Loucy (cell line): ENCODE measurements around the gene TIMM29.

Experiments used
- H2AFZ ChIP-seq: fragments of 200-600 bp; sonication (generic); 2 replicates; pipeline ENCODE4 v1.6.0; 2016; ENCODE audit warnings: antibody characterized with exemption, mild to moderate bottlenecking, low read length, moderate library complexity
- H3F3A ChIP-seq: fragments of 200-600 bp; 2 replicates; pipeline ENCODE4 v1.6.0; 2016; ENCODE audit warnings: antibody characterized with exemption, low read depth, mild to moderate bottlenecking
- H3K27me3 ChIP-seq: fragments of 200-600 bp; sonication (generic); 2 replicates; pipeline ENCODE4 v1.6.1; 2014; ENCODE audit warnings: low read length, mild to moderate bottlenecking; ENCODE audit not compliant: insufficient read depth, poor library complexity, severe bottlenecking
- H3K36me3 ChIP-seq: fragments of 200-600 bp; sonication (generic); 2 replicates; pipeline ENCODE4 v1.6.1; 2016; ENCODE audit warnings: low read length; ENCODE audit not compliant: insufficient read depth
- H3K4me1 ChIP-seq: fragments of 200-600 bp; sonication (generic); 2 replicates; pipeline ENCODE4 v1.5.1; 2014; ENCODE audit warnings: low read length, mild to moderate bottlenecking; ENCODE audit not compliant: insufficient read depth, poor library complexity, severe bottlenecking
- H3K4me2 ChIP-seq: fragments of 200-600 bp; sonication (generic); 2 replicates; pipeline ENCODE4 v1.6.0; 2014; ENCODE audit warnings: antibody characterized with exemption, low read length, low read depth, mild to moderate bottlenecking; ENCODE audit not compliant: poor library complexity, severe bottlenecking
- H3K4me3 ChIP-seq: fragments of 200-600 bp; sonication (generic); 2 replicates; pipeline ENCODE4 v1.5.1; 2014; ENCODE audit warnings: low read length, mild to moderate bottlenecking, mixed read lengths; ENCODE audit not compliant: poor library complexity, severe bottlenecking
- H3K79me2 ChIP-seq: fragments of 200-600 bp; sonication (generic); 2 replicates; pipeline ENCODE4 v1.6.1; 2014; ENCODE audit warnings: low read length; ENCODE audit not compliant: insufficient read depth
- H3K9ac ChIP-seq: fragments of 200-600 bp; sonication (generic); 2 replicates; pipeline ENCODE4 v1.6.0; 2014; ENCODE audit warnings: mild to moderate bottlenecking, low read depth, low read length, moderate library complexity; ENCODE audit not compliant: poor library complexity, severe bottlenecking
- H3K9me2 ChIP-seq: fragments of 200-600 bp; sonication (generic); replicated peaks from 2 replicates; pipeline ENCODE4 v1.6.1; 2016; ENCODE audit warnings: low read depth, low read length, mixed read lengths
- H3K9me3 ChIP-seq: fragments of 200-600 bp; sonication (generic); 2 replicates; pipeline ENCODE4 v1.6.1; 2014; ENCODE audit warnings: mild to moderate bottlenecking, antibody characterized with exemption, low read length, low read depth; ENCODE audit not compliant: insufficient read depth
- H4K20me1 ChIP-seq: fragments of 200-600 bp; sonication (generic); 2 replicates; pipeline ENCODE4 v1.6.0; 2014; ENCODE audit warnings: antibody characterized with exemption, low read length, mild to moderate bottlenecking; ENCODE audit not compliant: insufficient read depth, poor library complexity, severe bottlenecking
- CTCF ChIP-seq: fragments of 200-600 bp; sonication (generic); conservative IDR thresholded peaks from 2 replicates; pipeline ENCODE4 v1.5.1; 2014; ENCODE audit warnings: mild to moderate bottlenecking, antibody characterized with exemption, low read length
- EZH2phosphoT487 ChIP-seq: fragments of 200-600 bp; IDR thresholded peaks from 2 replicates; pipeline ENCODE4 v1.6.1; 2018; ENCODE audit warnings: antibody characterized with exemption, mild to moderate bottlenecking, moderate library complexity, borderline replicate concordance

Gene TIMM29

GRCh38 chr19:10895920-10896319 lies 32.7 kb upstream of the TIMM29 start:
- Histone ChIP-seq H3K36me3 (no peaks in the 10 kb centered on the region), H2AFZ (no peak overlapping the region), H3K9ac (no peak overlapping the region), H3F3A (no peaks in the 10 kb centered on the region), H4K20me1 (peaks cover 9% of the 10 kb centered on the region), H3K27me3 (no peaks in the 10 kb centered on the region), H3K9me2 (no peaks in the 10 kb centered on the region), H3K4me3 (no peak overlapping the region), H3K4me2 (no peak overlapping the region), H3K9me3 (no peaks in the 10 kb centered on the region), H3K4me1 (no peaks in the 10 kb centered on the region), H3K79me2 (peaks cover 31% of the 10 kb centered on the region; the same call in 1 of the 2 replicates)
- TF ChIP-seq EZH2phosphoT487 (no peak), CTCF (no peak)

- H3K9me2 ChIP-seq = no peaks in the 10 kb centered on the region
- H3F3A ChIP-seq = no peaks in the 10 kb centered on the region
- TF ChIP-seq EZH2phosphoT487 (no peak), CTCF (no peak)
- no peak overlapping the region for H2AFZ ChIP-seq
- H3K79me2 ChIP-seq = peaks cover 22% of the 10 kb centered on the region; the same call in 1 of the 2 replicates
- H3K4me2 ChIP-seq = no peak overlapping the region
- no peaks in the 10 kb centered on the region for H3K36me3 ChIP-seq
- H3K9me3 ChIP-seq = no peaks in the 10 kb centered on the region
- no peak overlapping the region for H3K4me3 ChIP-seq
- H4K20me1 ChIP-seq = peaks cover 9% of the 10 kb centered on the region
- no peaks in the 10 kb centered on the region for H3K27me3 ChIP-seq
- no peaks in the 10 kb centered on the region for H3K4me1 ChIP-seq
- no peak overlapping the region for H3K9ac ChIP-seq
These were observed 31.6 kb upstream of the TIMM29 start for GRCh38 chr19:10896851-10897526.

GRCh38 chr19:10898633-10899032 lies 30.0 kb upstream of the TIMM29 start:
- no peak overlapping the region for H2AFZ ChIP-seq
- no peaks in the 10 kb centered on the region for H3K36me3 ChIP-seq
- TF ChIP-seq CTCF = no peak
- no peak for TF ChIP-seq EZH2phosphoT487
- no peaks in the 10 kb centered on the region for H3K9me2 ChIP-seq
- H3K4me3 ChIP-seq = no peak overlapping the region
- H3F3A ChIP-seq = no peaks in the 10 kb centered on the region
- H3K9ac ChIP-seq = no peak overlapping the region
- H3K79me2 ChIP-seq = peaks cover 19% of the 10 kb centered on the region; the same call in 1 of the 2 replicates
- no peak overlapping the region for H3K4me2 ChIP-seq
- no peaks in the 10 kb centered on the region for H3K27me3 ChIP-seq
- no peaks in the 10 kb centered on the region for H3K9me3 ChIP-seq
- H4K20me1 ChIP-seq = peaks cover 9% of the 10 kb centered on the region
- no peaks in the 10 kb centered on the region for H3K4me1 ChIP-seq
